Astrocyte of the spinal cord (primary cell): Measurements from ENCODE around the gene ZNF593.

Source experiments
- DNase-seq: peaks from one replicate; pipeline ENCODE4 v3.0.0; 2011; ENCODE audit warnings: low read depth, low spot score
- H3K4me3 ChIP-seq: 2 replicates; pipeline ENCODE4 v1.5.1; 2011; ENCODE audit warnings: low read depth, mild to moderate bottlenecking, low read length, moderate library complexity
- in situ Hi-C: cut with HindIII; loops from 2 replicates; pipeline ENCODE4 v1.10.0; 2017; ENCODE audit warnings: low sequenced_read_pairs
- TF ChIP-seq, protein P1 (sequence below): IDR thresholded peaks from 2 replicates; pipeline ENCODE4 v1.5.1; 2012; ENCODE audit warnings: low read depth, mild to moderate bottlenecking, low read length, inconsistent platforms

Gene ZNF593

DNA sequence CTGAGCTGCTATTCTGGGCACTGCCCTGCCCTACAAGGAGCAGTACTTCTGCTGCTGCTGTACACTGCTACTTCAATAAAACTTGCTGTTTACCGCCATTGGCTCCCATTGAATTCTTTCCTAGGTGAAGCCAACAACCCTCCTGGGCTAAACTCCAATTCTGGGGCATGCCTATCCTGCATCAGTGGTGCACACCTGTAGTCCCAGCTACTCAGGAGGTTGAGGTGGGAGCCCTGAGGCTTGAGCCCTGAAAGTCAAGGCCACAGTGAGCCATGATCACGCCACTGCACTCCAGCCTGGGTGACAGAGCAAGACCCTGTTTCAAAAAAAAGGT is 36.9 kb upstream of the ZNF593 start:
- no peak overlapping the region for H3K4me3 ChIP-seq
- in situ Hi-C loops, result no loop called here
- no peak for DNase-seq
- TF ChIP-seq, protein P1, sequence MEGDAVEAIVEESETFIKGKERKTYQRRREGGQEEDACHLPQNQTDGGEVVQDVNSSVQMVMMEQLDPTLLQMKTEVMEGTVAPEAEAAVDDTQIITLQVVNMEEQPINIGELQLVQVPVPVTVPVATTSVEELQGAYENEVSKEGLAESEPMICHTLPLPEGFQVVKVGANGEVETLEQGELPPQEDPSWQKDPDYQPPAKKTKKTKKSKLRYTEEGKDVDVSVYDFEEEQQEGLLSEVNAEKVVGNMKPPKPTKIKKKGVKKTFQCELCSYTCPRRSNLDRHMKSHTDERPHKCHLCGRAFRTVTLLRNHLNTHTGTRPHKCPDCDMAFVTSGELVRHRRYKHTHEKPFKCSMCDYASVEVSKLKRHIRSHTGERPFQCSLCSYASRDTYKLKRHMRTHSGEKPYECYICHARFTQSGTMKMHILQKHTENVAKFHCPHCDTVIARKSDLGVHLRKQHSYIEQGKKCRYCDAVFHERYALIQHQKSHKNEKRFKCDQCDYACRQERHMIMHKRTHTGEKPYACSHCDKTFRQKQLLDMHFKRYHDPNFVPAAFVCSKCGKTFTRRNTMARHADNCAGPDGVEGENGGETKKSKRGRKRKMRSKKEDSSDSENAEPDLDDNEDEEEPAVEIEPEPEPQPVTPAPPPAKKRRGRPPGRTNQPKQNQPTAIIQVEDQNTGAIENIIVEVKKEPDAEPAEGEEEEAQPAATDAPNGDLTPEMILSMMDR, result no peak

DNA sequence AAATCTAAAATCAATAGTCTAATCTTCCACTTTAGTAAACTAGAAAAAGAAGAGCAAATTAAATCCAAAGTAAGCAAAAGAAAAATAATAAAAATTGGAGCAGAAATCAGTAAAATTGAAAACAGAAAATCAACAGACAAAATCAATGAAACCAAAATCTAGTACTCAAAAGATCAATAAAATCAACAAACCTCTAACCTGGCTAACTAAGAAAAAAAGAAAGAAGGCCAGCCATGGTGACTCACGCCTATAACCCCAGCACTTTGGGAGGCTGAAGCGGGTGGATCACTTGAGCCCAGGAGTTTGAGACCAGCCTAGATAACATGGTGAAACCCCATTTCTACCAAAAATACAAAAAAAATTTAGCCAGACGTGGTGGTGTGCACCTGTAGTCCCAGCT is 35.2 kb upstream of the ZNF593 start:
- in situ Hi-C loops, result no loop called here
- no peak for DNase-seq
- no peak overlapping the region for H3K4me3 ChIP-seq
- TF ChIP-seq, protein P1, result no peak

DNA sequence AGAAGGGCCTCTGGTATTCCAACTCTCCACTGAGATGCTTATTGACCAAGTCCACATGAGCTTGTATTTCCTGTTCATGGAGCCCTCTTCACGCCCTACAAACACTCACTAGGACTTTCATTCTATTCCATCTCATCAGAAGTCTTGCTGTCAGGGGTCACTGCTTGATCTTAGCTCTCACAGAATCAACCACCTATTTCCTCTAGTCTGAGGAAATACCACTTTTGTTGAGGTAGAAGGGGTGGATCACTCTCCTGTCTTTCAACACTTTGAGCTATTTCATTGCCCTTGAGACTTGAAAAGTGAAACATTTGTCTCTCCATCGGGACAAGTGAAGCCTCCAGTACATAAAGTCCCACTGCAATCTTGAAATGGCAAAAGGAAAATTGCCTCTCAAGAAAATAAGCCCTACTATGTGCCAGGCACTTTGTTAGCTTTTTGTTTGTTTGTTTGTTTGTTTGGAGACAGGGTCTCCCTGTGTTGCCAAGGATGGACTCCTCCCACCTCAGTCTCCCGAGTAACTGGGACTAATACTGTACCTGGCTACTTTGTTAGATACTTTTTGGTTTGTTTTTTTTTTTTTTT is 30.6 kb upstream of the ZNF593 start:
- no peak overlapping the region for H3K4me3 ChIP-seq
- DNase-seq, result no peak
- in situ Hi-C loops, result no loop called here
- TF ChIP-seq, protein P1, result no peak

GRCh38 chr1:26142159-26142558 is 27.5 kb upstream of the ZNF593 start:
- H3K4me3 ChIP-seq, result no peak overlapping the region
- in situ Hi-C loops, result no loop called here
- DNase-seq, result no peak
- TF ChIP-seq, protein P1, result peak; percentile 5

DNA sequence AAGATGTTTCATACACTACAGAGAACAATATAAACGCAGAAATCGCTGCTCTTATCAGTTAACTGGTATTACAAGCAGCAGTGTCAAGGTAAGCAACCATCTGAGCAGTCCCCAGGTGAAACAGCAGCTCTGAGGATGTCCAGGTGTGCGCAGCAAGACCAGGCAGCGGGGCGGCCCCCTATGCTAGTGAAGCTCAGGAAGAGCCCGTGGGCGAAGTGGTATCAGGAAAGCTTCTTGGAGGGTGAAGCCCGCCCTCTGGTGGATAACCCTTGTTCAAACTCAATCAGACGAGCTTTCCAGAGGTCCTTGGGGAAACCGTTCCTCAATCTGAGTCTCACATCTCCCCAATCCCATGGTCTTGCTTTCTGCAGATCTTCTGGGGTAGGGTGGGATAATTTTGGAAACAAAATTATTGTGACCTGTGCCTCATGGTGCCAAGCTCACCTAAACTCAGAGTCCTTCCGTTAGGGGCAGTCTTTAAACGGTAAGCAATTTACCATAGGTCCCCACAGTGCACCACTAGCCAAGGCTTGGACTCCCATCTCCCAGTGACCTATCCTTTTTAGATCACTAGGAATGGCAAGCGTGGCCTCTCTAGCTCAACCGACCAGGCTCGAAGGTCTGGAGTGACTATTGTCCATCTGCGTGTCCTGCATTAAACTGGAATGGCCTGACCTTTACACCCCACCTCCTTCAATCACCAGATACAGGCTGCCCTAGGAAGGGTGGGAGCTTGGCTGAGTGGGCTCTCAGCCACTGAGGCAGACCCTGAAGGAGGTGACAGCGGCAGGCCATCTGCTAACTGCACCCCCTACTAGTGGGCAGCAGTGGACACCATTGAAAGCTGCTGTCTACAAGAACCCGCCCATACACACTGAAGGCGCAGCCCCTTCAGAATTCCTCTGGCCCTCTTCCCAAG is 24.4 kb upstream of the ZNF593 start:
- TF ChIP-seq, protein P1, result peak; percentile 70
- in situ Hi-C loops, result no loop called here
- H3K4me3 ChIP-seq, result no peak overlapping the region
- DNase-seq, result peak; percentile 77

DNA sequence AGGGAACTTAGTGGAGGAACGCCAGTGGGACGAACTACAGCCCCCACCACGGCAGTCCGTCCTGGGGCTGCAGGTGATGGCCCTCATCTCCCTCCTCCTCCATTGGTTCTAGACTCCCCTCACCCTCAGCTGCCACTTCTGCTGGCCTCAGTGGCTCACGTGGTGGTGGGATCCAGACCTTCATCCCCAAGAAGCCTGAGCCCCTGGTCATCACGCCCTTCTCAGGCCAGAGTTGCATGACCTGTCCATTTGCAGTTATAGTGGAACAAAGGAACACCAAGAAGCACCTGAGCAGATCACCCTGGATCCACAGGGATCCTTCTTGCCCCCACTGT is 23.8 kb upstream of the ZNF593 start:
- TF ChIP-seq, protein P1, result no peak
- no peak overlapping the region for H3K4me3 ChIP-seq
- DNase-seq, result no peak
- in situ Hi-C loops, result no loop called here
